B cell (primary cell): ENCODE measurements around the gene TAL1. TPM values are rescaled to one million over a fixed set of nuclear protein-coding genes. Genes with fewer than 3 reads are reported as not detected.

Experiments used
- ATAC-seq: fragments of 200-7000 bp; cut with Tn5 transposase; one replicate; pipeline ENCODE4 v1.10.0; 2021; ENCODE audit warnings: low read depth, mild to moderate bottlenecking, moderate number of reproducible peaks, moderate library complexity
- CTCF ChIA-PET: fragments of 350-600 bp; sonication (Branson Sonifier 250); formaldehyde crosslinking; loops from one replicate; lab custom pipeline; 2021; ENCODE audit warnings: antibody characterized with exemption, inconsistent platforms; lab: Charles Lee
- POLR2A ChIA-PET: fragments of 350-600 bp; sonication (Branson Sonifier 250); formaldehyde crosslinking; loops from one replicate; lab custom pipeline; 2021; ENCODE audit warnings: antibody characterized with exemption; lab: Charles Lee
- DNase-seq: peaks from one replicate; pipeline ENCODE4 v3.0.0; 2013
- H2AFZ ChIP-seq: 2 replicates; pipeline ENCODE4 v1.6.1; 2012; ENCODE audit warnings: mild to moderate bottlenecking, low read depth, low read length; ENCODE audit not compliant: insufficient read depth, poor library complexity, severe bottlenecking
- H3K27ac ChIP-seq, 2 donors: 1 replicate in 1 of 2; 2 replicates in 1 of 2; pipeline ENCODE4 v1.5.1; 2012 to 2013; ENCODE audit warnings: low read length in 2 of 2, mild to moderate bottlenecking in 2 of 2, moderate library complexity in 1 of 2
- H3K27me3 ChIP-seq, 4 experiments: fragments of 200-600 bp in 1 of 4; sonication (generic) in 1 of 4; replicated peaks in 1 of 4; 1 replicate in 2 of 4; 2 replicates in 2 of 4; pipeline versions ENCODE4 v1.6.1 to v1.7.0; 2013 to 2016; ENCODE audit warnings: low read length in 3 of 4, mild to moderate bottlenecking in 2 of 4, mixed read lengths in 1 of 4, moderate library complexity in 1 of 4; ENCODE audit not compliant: insufficient read depth in 4 of 4, control insufficient read depth in 3 of 4; ENCODE audit errors: control extremely low read depth in 1 of 4
- H3K36me3 ChIP-seq, 2 experiments: replicated peaks in 1 of 2; 1 replicate in 1 of 2; 2 replicates in 1 of 2; pipeline versions ENCODE4 v1.6.1 to v1.7.1; 2013; ENCODE audit warnings: low read length in 1 of 2; ENCODE audit not compliant: insufficient read depth in 2 of 2, control insufficient read depth in 1 of 2; ENCODE audit errors: control extremely low read depth in 1 of 2, extremely low read depth in 1 of 2
- H3K4me1 ChIP-seq, 2 donors: fragments of 200-600 bp in 1 of 2; sonication (generic) in 1 of 2; 1 replicate in 1 of 2; 2 replicates in 1 of 2; pipeline versions ENCODE4 v1.5.1 to v1.6.1; 2013 to 2017; ENCODE audit warnings: low read length in 2 of 2; ENCODE audit not compliant: control insufficient read depth in 2 of 2, insufficient read depth in 2 of 2
- H3K4me2 ChIP-seq: replicated peaks from 2 replicates; pipeline ENCODE3; 2012; ENCODE audit warnings: mild to moderate bottlenecking, low read depth, low read length; ENCODE audit not compliant: poor library complexity, severe bottlenecking
- H3K4me3 ChIP-seq, 5 experiments: fragments of 200-600 bp in 1 of 5; sonication (generic) in 1 of 5; 1 replicate in 3 of 5; 2 replicates in 2 of 5; pipeline versions ENCODE4 v1.5.1 to v1.7.0; 2011 to 2016; ENCODE audit warnings: low read length in 4 of 5, mild to moderate bottlenecking in 4 of 5, low read depth in 2 of 5, control low read depth in 1 of 5, moderate library complexity in 1 of 5; ENCODE audit not compliant: insufficient read depth in 1 of 5; ENCODE audit errors: control extremely low read depth in 1 of 5, extremely low read depth in 1 of 5
- H3K79me2 ChIP-seq: fragments of 200-600 bp; sonication (generic); one replicate; pipeline ENCODE4 v1.6.0; 2016; ENCODE audit warnings: low read length; ENCODE audit not compliant: control insufficient read depth, insufficient read depth
- H3K9ac ChIP-seq: fragments of 200-600 bp; sonication (generic); 2 replicates; pipeline ENCODE4 v1.6.1; 2017; ENCODE audit warnings: mild to moderate bottlenecking, low read length, moderate library complexity
- H3K9me3 ChIP-seq, 3 donors: one replicate each; pipeline versions ENCODE4 v1.6.1 to v1.7.1; 2013; ENCODE audit warnings: low read length in 2 of 3; ENCODE audit not compliant: control insufficient read depth in 2 of 3, insufficient read depth in 1 of 3; ENCODE audit errors: control extremely low read depth in 1 of 3
- H4K20me1 ChIP-seq: 2 replicates; pipeline ENCODE4 v1.6.0; 2012; ENCODE audit warnings: mild to moderate bottlenecking, low read length; ENCODE audit not compliant: insufficient read depth, control insufficient read depth, poor library complexity, severe bottlenecking
- H3K27ac Mint-ChIP-seq: one replicate; pipeline ENCODE4 v1.8.0; 2021; ENCODE audit warnings: mixed read lengths
- H3K27me3 Mint-ChIP-seq: one replicate; pipeline ENCODE4 v1.8.0; 2021; ENCODE audit warnings: mixed read lengths
- H3K4me1 Mint-ChIP-seq: one replicate; pipeline ENCODE4 v1.8.0; 2021; ENCODE audit warnings: mixed read lengths
- H3K4me3 Mint-ChIP-seq: one replicate; pipeline ENCODE4 v1.8.0; 2021; ENCODE audit warnings: mixed read lengths
- H3K9me3 Mint-ChIP-seq: one replicate; pipeline ENCODE4 v1.8.0; 2022; ENCODE audit warnings: mixed read lengths; ENCODE audit not compliant: insufficient read depth
- CTCF ChIP-seq: fragments of 200-600 bp; IDR thresholded peaks from one replicate; pipeline ENCODE4 v1.8.0; 2022; ENCODE audit warnings: antibody characterized with exemption, mild to moderate bottlenecking
- EZH2 ChIP-seq: IDR thresholded peaks from 2 replicates; pipeline ENCODE4 v1.6.1; 2012; ENCODE audit warnings: borderline replicate concordance, low read depth, mild to moderate bottlenecking, moderate library complexity, low read length; ENCODE audit not compliant: insufficient read depth, poor library complexity, severe bottlenecking
- WGBS: methylation state at CpG from one replicate; pipeline ENCODE4 v1.1.5; 2013; ENCODE audit warnings: missing lambda C conversion rate; ENCODE audit not compliant: insufficient coverage; 5-methylcytosine and 5-hydroxymethylcytosine counted together
- intact Hi-C: fragments of 100-400 bp; cut with micrococcal nuclease; formaldehyde crosslinking; loops from one replicate; pipeline ENCODE4 v1.10.0; 2022
- polyA plus RNA-seq: library from polyadenylated mRNA; depleted of rRNA; stranded (reverse); fragments of >200 nt; gene quantifications from 2 replicates; pipeline ENCODE4 v1.2.3, GENCODE V29; 2012
- total RNA-seq, 2 donors: library from RNA; stranded (reverse); fragments of 120-200 nt in 1 of 2; gene quantifications; 1 replicate in 1 of 2; 2 replicates in 1 of 2; pipeline versions ENCODE4 v1.2.3 to v1.2.4, GENCODE V29; 2013 to 2022

Gene TAL1
- total and polyA plus RNA-seq, 2 donors (not counting 1 experiment from before 2014, with no cell fraction given), result not detected

- no peak overlapping the region for H3K9ac ChIP-seq
- H3K4me2 ChIP-seq, result no peak overlapping the region
- WGBS, result 98% methylated on average over 4 of the region's 5 CpGs
- intact Hi-C loops, result no loop called here
- Mint-ChIP-seq H3K27ac (no peak overlapping the region), H3K9me3 (no peaks in the 10 kb centered on the region), H3K4me3 (no peak overlapping the region), H3K27me3 (peaks cover 26% of the 10 kb centered on the region), H3K4me1 (peaks cover 2% of the 10 kb centered on the region)
- TF ChIP-seq EZH2, result no peak
- TF ChIP-seq CTCF, result no peak
- DNase-seq (no peak), ATAC-seq (no peak)
- no peaks in the 10 kb centered on the region for H3K36me3 ChIP-seq
- ChIA-PET CTCF (no interaction called here), POLR2A (no interaction called here)
- no peaks in the 10 kb centered on the region for H3K4me1 ChIP-seq
- H3K4me3 ChIP-seq, result no peak overlapping the region
- H3K9me3 ChIP-seq, result peaks cover 0 to 11% (median 5%) of the 10 kb centered on the region in 3 donors
- H2AFZ ChIP-seq, result no peak overlapping the region
- peaks cover 0 to 7% (median 3%) of the 10 kb centered on the region in 4 experiments for H3K27me3 ChIP-seq
- H3K79me2 ChIP-seq, result no peaks in the 10 kb centered on the region
- H3K27ac ChIP-seq, result no peak overlapping the region
- no peaks in the 10 kb centered on the region for H4K20me1 ChIP-seq
These were observed 59.2 kb downstream of the TAL1 start for GRCh38 chr1:47172782-47173181.

Other genes with a start within 250 kb of the TAL1 start
- gene CYP4X1, start 208.6 kb downstream of the TAL1 start, total RNA-seq, result not detected in 2 replicates
- gene CYP4X1, start 208.6 kb downstream of the TAL1 start, polyA plus RNA-seq, result not detected in 2 replicates
- not detected in 2 replicates for gene CYP4Z1, start 165.0 kb downstream of the TAL1 start, total RNA-seq
- gene CYP4Z1, start 165.0 kb downstream of the TAL1 start, polyA plus RNA-seq, result not detected in 2 replicates
- not detected in 2 replicates for gene CYP4A22, start 94.8 kb downstream of the TAL1 start, total RNA-seq
- not detected in 2 replicates for gene CYP4A22, start 94.8 kb downstream of the TAL1 start, polyA plus RNA-seq
- not detected in 2 replicates for gene PDZK1IP1, start 42.2 kb downstream of the TAL1 start, total RNA-seq
- 0.21 and 1.3 TPM in 2 replicates for gene PDZK1IP1, start 42.2 kb downstream of the TAL1 start, polyA plus RNA-seq
- 1.6 and 1.8 TPM in 2 replicates for gene STIL, start 81.9 kb upstream of the TAL1 start, total RNA-seq
- 0.79 and 1.2 TPM in 2 replicates for gene STIL, start 81.9 kb upstream of the TAL1 start, polyA plus RNA-seq
- 92.5 and 97.4 TPM in 2 replicates for gene CMPK1, start 101.6 kb upstream of the TAL1 start, total RNA-seq
- gene CMPK1, start 101.6 kb upstream of the TAL1 start, polyA plus RNA-seq, result 16.8 and 27.2 TPM in 2 replicates
- not detected in 2 replicates for gene FOXE3, start 184.1 kb upstream of the TAL1 start, total RNA-seq
- not detected in 2 replicates for gene FOXE3, start 184.1 kb upstream of the TAL1 start, polyA plus RNA-seq
- gene FOXD2, start 205.8 kb upstream of the TAL1 start, total RNA-seq, result 0.36 and 0.37 TPM in 2 replicates
- 0.09 and 0.24 TPM in 2 replicates for gene FOXD2, start 205.8 kb upstream of the TAL1 start, polyA plus RNA-seq